ENCODE data around the gene RAB37. TPM values are rescaled to one million over a fixed set of nuclear protein-coding genes. Genes with fewer than 3 reads are reported as not detected.

The RAB37 gene
- total RNA-seq, 1 experiment from 2014 or later = 1.5 TPM

GRCh38 chr17:74795327-74796020 lies 58.4 kb downstream of the RAB37 start:
- DNase-seq (ENCODE audit: low read depth, low spot score) = no peak
- peaks cover 2% of the 10 kb centered on the region; the same call in 1 of the 2 replicates for H3K36me3 ChIP-seq (ENCODE audit: control insufficient read depth, insufficient read depth, low read length)
- ChIA-PET CTCF (no interaction called here), POLR2A (no interaction called here)
- in situ Hi-C loops (cut with HindIII; ENCODE audit: low pct_unique_long_range_greater_than_20kb, low sequenced_read_pairs) = no loop called here
- no peak for ATAC-seq
- H3K4me3 ChIP-seq (ENCODE audit: low read depth in 2 of 2, low read length in 2 of 2) = no peak overlapping the region
- TF ChIP-seq TCF7L2 (IDR thresholded peaks at IDR 0.05; ENCODE audit: low read depth, low read length) (no peak), POLR2AphosphoS5 (IDR thresholded peaks at IDR 0.05; ENCODE audit: low read depth, low read length) (no peak), REST (IDR thresholded peaks at IDR 0.05; ENCODE audit: insufficient read depth in 1 of 2, low read depth in 2 of 2, low read length in 1 of 2) (no peak), CTCF (IDR thresholded peaks at IDR 0.05) (no peak), SIN3A (IDR thresholded peaks at IDR 0.05; ENCODE audit: borderline replicate concordance, insufficient read depth, low read depth, low read length) (no peak)
- no peaks in the 10 kb centered on the region for H3K27me3 ChIP-seq (ENCODE audit: control insufficient read depth, insufficient read depth, low read length)
- no TSS peak for BruUV-seq (replicated peaks)
- no peaks in the 10 kb centered on the region for H3K9me3 ChIP-seq (ENCODE audit: control insufficient read depth, insufficient read depth, low read depth, low read length)
- intact Hi-C loops (cut with micrococcal nuclease; ENCODE audit: unreplicated experiment) = no loop called here
- H3K27ac ChIP-seq (ENCODE audit: low read length) = no peak overlapping the region
- no peaks in the 10 kb centered on the region for H3K4me1 ChIP-seq (ENCODE audit: control insufficient read depth, insufficient read depth, low read length)

GRCh38 chr17:74796211-74796610 lies 59.2 kb downstream of the RAB37 start:
- no peak for ATAC-seq
- DNase-seq (ENCODE audit: low read depth, low spot score) = no peak
- ChIA-PET CTCF (no interaction called here), POLR2A (interaction anchor here (0.6 kb wide), 1 partner anchor 9 kb away, joined by 5 read pairs; no protein-coding TSS in a partner anchor)
- Histone ChIP-seq H3K27me3 (ENCODE audit: control insufficient read depth, insufficient read depth, low read length) (no peaks in the 10 kb centered on the region), H3K36me3 (ENCODE audit: control insufficient read depth, insufficient read depth, low read length) (peaks cover 2% of the 10 kb centered on the region; the same call in 1 of the 2 replicates), H3K9me3 (ENCODE audit: control insufficient read depth, insufficient read depth, low read depth, low read length) (no peaks in the 10 kb centered on the region), H3K4me1 (ENCODE audit: control insufficient read depth, insufficient read depth, low read length) (no peaks in the 10 kb centered on the region), H3K27ac (ENCODE audit: low read length) (no peak overlapping the region), H3K4me3 (ENCODE audit: low read depth in 2 of 2, low read length in 2 of 2) (no peak overlapping the region)
- no peak for TF ChIP-seq CTCF (IDR thresholded peaks at IDR 0.05)
- TF ChIP-seq POLR2AphosphoS5 (IDR thresholded peaks at IDR 0.05; ENCODE audit: low read depth, low read length) = no peak
- intact Hi-C loops (cut with micrococcal nuclease; ENCODE audit: unreplicated experiment) = no loop called here
- no TSS peak for BruUV-seq (replicated peaks)
- in situ Hi-C loops (cut with HindIII; ENCODE audit: low pct_unique_long_range_greater_than_20kb, low sequenced_read_pairs) = no loop called here
